AG04450 (cell line): ENCODE data around the gene CDH13. TPM values are rescaled to one million over a fixed set of nuclear protein-coding genes. Genes with fewer than 3 reads are reported as not detected.

ENCODE experiments used
- CTCF ChIA-PET: fragments of 300-600, 350-600 bp; formaldehyde crosslinking; extraction: SDS; loops from one replicate; lab custom pipeline; 2022; ENCODE audit warnings: antibody characterized with exemption, inconsistent platforms; lab: Charles Lee
- POLR2A ChIA-PET: fragments of 350-600 bp; formaldehyde crosslinking; extraction: SDS; loops from one replicate; lab custom pipeline; 2021; ENCODE audit warnings: antibody characterized with exemption, inconsistent platforms; lab: Yijun Ruan, JAX
- DNase-seq: peaks from one replicate; pipeline ENCODE4 v3.0.0-alpha.2; 2011; ENCODE audit warnings: low read depth, low spot score
- H3K27ac ChIP-seq: one replicate; pipeline ENCODE4 v1.5.1; 2012; ENCODE audit warnings: low read depth, low read length, control low read depth
- H3K27me3 ChIP-seq: one replicate; pipeline ENCODE4 v1.6.0; 2012; ENCODE audit warnings: low read length; ENCODE audit not compliant: control insufficient read depth, insufficient read depth
- H3K4me3 ChIP-seq: 2 replicates; pipeline ENCODE4 v1.5.1; 2011; ENCODE audit warnings: mild to moderate bottlenecking, low read depth, low read length, control low read depth
- H3K9me3 ChIP-seq: 2 replicates; pipeline ENCODE4 v1.5.1; 2012; ENCODE audit warnings: low read length; ENCODE audit not compliant: control insufficient read depth, insufficient read depth
- polyA plus RNA-seq: library from polyadenylated mRNA; depleted of rRNA; stranded (reverse); fragments of >200 nt; gene quantifications from 2 replicates; pipeline ENCODE4 v1.2.3, GENCODE V29; 2011
- TF ChIP-seq, protein P1 (sequence below): IDR thresholded peaks from 2 replicates; pipeline ENCODE4 v1.5.1; 2011; ENCODE audit warnings: low read depth, low read length, control low read depth, inconsistent platforms

CDH13 gene
- polyA plus RNA-seq, 1 experiment: 55.0 TPM

DNA sequence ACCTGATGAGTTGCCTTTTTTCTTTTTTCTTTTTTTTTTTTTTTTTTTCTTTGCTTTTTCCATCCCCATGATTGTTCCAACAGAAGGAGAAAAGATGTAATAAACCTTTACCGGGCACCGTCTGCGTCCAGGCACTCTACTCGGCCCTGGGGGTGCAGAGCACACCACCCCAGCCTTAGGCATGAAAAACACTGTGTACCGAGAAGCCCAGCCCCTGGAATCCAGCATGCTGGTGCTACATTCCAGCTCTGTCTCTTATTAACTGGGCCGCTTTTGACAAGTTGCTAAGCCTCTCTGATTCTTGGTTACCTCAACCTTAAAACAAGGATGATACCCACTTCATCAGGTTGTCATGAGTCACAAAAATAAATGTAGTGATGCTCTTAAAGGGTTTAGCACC, 1117.0 kb downstream of the CDH13 start:
- no peaks in the 10 kb centered on the region for H3K9me3 ChIP-seq
- ChIA-PET POLR2A (no interaction called here), CTCF (no interaction called here)
- TF ChIP-seq, protein P1, sequence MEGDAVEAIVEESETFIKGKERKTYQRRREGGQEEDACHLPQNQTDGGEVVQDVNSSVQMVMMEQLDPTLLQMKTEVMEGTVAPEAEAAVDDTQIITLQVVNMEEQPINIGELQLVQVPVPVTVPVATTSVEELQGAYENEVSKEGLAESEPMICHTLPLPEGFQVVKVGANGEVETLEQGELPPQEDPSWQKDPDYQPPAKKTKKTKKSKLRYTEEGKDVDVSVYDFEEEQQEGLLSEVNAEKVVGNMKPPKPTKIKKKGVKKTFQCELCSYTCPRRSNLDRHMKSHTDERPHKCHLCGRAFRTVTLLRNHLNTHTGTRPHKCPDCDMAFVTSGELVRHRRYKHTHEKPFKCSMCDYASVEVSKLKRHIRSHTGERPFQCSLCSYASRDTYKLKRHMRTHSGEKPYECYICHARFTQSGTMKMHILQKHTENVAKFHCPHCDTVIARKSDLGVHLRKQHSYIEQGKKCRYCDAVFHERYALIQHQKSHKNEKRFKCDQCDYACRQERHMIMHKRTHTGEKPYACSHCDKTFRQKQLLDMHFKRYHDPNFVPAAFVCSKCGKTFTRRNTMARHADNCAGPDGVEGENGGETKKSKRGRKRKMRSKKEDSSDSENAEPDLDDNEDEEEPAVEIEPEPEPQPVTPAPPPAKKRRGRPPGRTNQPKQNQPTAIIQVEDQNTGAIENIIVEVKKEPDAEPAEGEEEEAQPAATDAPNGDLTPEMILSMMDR: no peak
- DNase-seq: no peak
- H3K27me3 ChIP-seq: no peaks in the 10 kb centered on the region
- no peak overlapping the region for H3K27ac ChIP-seq
- no peak overlapping the region for H3K4me3 ChIP-seq

- CTCF ChIA-PET: no interaction called here
These were observed 1117.7 kb downstream of the CDH13 start for GRCh38 chr16:83744441-83744981.

GRCh38 chr16:83746611-83747010, 1119.8 kb downstream of the CDH13 start:
- DNase-seq: no peak
- no peaks in the 10 kb centered on the region for H3K27me3 ChIP-seq
- ChIA-PET POLR2A (no interaction called here), CTCF (no interaction called here)
- H3K27ac ChIP-seq: no peak overlapping the region
- no peak overlapping the region for H3K4me3 ChIP-seq
- TF ChIP-seq, protein P1: no peak
- no peaks in the 10 kb centered on the region for H3K9me3 ChIP-seq

More at GRCh38 chr16:83744441-83744981, 1117.7 kb downstream of the CDH13 start:
- TF ChIP-seq, protein P1: no peak
- Histone ChIP-seq H3K9me3 (no peaks in the 10 kb centered on the region), H3K4me3 (no peak overlapping the region), H3K27ac (no peak overlapping the region), H3K27me3 (no peaks in the 10 kb centered on the region)
- no peak for DNase-seq
- POLR2A ChIA-PET: no interaction called here

DNA sequence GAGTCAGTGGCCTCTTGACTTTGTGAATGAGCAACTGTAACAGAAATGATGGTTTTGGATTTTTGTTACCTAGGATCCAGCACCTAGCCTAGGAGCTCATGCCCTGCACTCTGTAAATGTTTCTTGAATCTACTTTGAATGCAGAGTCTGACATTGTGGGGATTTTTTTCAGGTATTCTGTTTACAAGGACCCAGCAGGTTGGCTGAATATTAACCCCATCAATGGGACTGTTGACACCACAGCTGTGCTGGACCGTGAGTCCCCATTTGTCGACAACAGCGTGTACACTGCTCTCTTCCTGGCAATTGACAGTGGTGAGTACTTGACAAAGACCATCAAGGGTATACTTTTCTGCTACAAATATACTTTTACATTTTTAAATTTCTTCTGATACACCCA, 1121.2 kb downstream of the CDH13 start:
- H3K9me3 ChIP-seq: no peaks in the 10 kb centered on the region
- DNase-seq: no peak
- POLR2A ChIA-PET: no interaction called here

GRCh38 chr16:83755391-83755790, 1128.6 kb downstream of the CDH13 start:
- no peak for DNase-seq
- H3K9me3 ChIP-seq: no peaks in the 10 kb centered on the region
- H3K4me3 ChIP-seq: no peak overlapping the region
- TF ChIP-seq, protein P1: no peak
- ChIA-PET CTCF (no interaction called here), POLR2A (no interaction called here)
- no peaks in the 10 kb centered on the region for H3K27me3 ChIP-seq
- H3K27ac ChIP-seq: no peak overlapping the region

More for the DNA sequence above, 1121.2 kb downstream of the CDH13 start:
- CTCF ChIA-PET: no interaction called here
- TF ChIP-seq, protein P1: no peak
- Histone ChIP-seq H3K27me3 (no peaks in the 10 kb centered on the region), H3K4me3 (no peak overlapping the region), H3K27ac (no peak overlapping the region)
